Peyer's patch (tissue), 4 donors: ENCODE data around the gene CSNK2A2. TPM values are rescaled to one million over a fixed set of nuclear protein-coding genes. Genes with fewer than 3 reads are reported as not detected.

Experiments
- DNase-seq, 3 donors: peaks; one replicate each; pipeline ENCODE4 v3.0.0-alpha.2; 2017 to 2019
- H3K27ac ChIP-seq, 4 donors: fragments of 200-600 bp; sonication (generic); one replicate each; pipeline ENCODE4 v1.5.1; 2016 to 2019
- H3K27me3 ChIP-seq, 2 donors: fragments of 200-600 bp; sonication (generic); one replicate each; pipeline ENCODE4 v1.5.1; 2019
- H3K36me3 ChIP-seq, 3 donors: fragments of 200-600 bp; sonication (generic); one replicate each; pipeline ENCODE4 v1.5.1; 2016 to 2019
- H3K4me1 ChIP-seq, 4 donors: fragments of 200-600 bp; sonication (generic); one replicate each; pipeline ENCODE4 v1.5.1; 2016 to 2019
- H3K4me3 ChIP-seq, 4 donors: fragments of 200-600 bp; sonication (generic); 1 replicate in 3 of 4; 2 replicates in 1 of 4; pipeline ENCODE4 v1.5.1; 2016 to 2019; ENCODE audit warnings: mild to moderate bottlenecking in 1 of 4
- H3K9me3 ChIP-seq, 4 donors: fragments of 200-600 bp; sonication (generic); one replicate each; pipeline ENCODE4 v1.5.1; 2016 to 2019; ENCODE audit warnings: mild to moderate bottlenecking in 1 of 4
- CTCF ChIP-seq, 6 experiments: fragments of 450-650 bp in 4 of 6; fragments of 200-600 bp in 2 of 6; sonication (generic) in 1 of 6; IDR thresholded peaks; one replicate each; pipeline ENCODE4 v1.5.1; 2017 to 2019; ENCODE audit warnings: antibody characterized with exemption in 6 of 6, mild to moderate bottlenecking in 3 of 6, moderate library complexity in 1 of 6
- POLR2A ChIP-seq, 2 donors: fragments of 450-650 bp; IDR thresholded peaks; one replicate each; pipeline ENCODE4 v1.5.1; 2017; ENCODE audit warnings: antibody characterized with exemption in 2 of 2, mild to moderate bottlenecking in 2 of 2, moderate library complexity in 2 of 2
- total RNA-seq, 4 donors: library from RNA; depleted of rRNA; stranded (reverse); fragments of >200 nt; gene quantifications; one replicate each; pipeline ENCODE4 v1.1.0, GENCODE V29; 2016

Gene CSNK2A2
- total RNA-seq, 4 donors from 2014 or later, result 25.1 to 36.4 (median 29.6) TPM

- H3K36me3 ChIP-seq, result no peaks in the 10 kb centered on the region
- no peaks in the 10 kb centered on the region for H3K27me3 ChIP-seq
- no peak for DNase-seq
- H3K9me3 ChIP-seq, result no peaks in the 10 kb centered on the region
- H3K4me3 ChIP-seq, result no peak overlapping the region
- TF ChIP-seq CTCF (IDR thresholded peaks at IDR 0.05) (no peak), POLR2A (IDR thresholded peaks at IDR 0.05) (no peak)
- H3K4me1 ChIP-seq, result no peaks in the 10 kb centered on the region
- no peak overlapping the region for H3K27ac ChIP-seq
Observed at GRCh38 chr16:58205276-58206036, 7.5 kb upstream of the CSNK2A2 start.

- Histone ChIP-seq H3K36me3 (peaks cover 0 to 2% (median 0%) of the 10 kb centered on the region in 3 donors), H3K4me1 (peaks cover 0 to 11% (median 5%) of the 10 kb centered on the region in 4 donors), H3K27me3 (no peaks in the 10 kb centered on the region), H3K9me3 (no peaks in the 10 kb centered on the region), H3K4me3 (no peak overlapping the region), H3K27ac (no peak overlapping the region)
- DNase-seq, result no peak
- TF ChIP-seq CTCF (IDR thresholded peaks at IDR 0.05), result no peak
- no peak for TF ChIP-seq POLR2A (IDR thresholded peaks at IDR 0.05)
Observed at GRCh38 chr16:58201163-58201562, 3.3 kb upstream of the CSNK2A2 start.

- DNase-seq, result no peak
- peaks cover 0 to 13% (median 5%) of the 10 kb centered on the region in 4 donors for H3K4me1 ChIP-seq
- peaks cover 0 to 6% (median 0%) of the 10 kb centered on the region in 3 donors for H3K36me3 ChIP-seq
- H3K4me3 ChIP-seq, result no peak overlapping the region
- no peaks in the 10 kb centered on the region for H3K27me3 ChIP-seq
- H3K27ac ChIP-seq, result no peak overlapping the region
- TF ChIP-seq CTCF (IDR thresholded peaks at IDR 0.05) (no peak), POLR2A (IDR thresholded peaks at IDR 0.05) (no peak)
- no peaks in the 10 kb centered on the region for H3K9me3 ChIP-seq
Observed at GRCh38 chr16:58200004-58200797, 2.3 kb upstream of the CSNK2A2 start.

GRCh38 chr16:58198803-58199411, 1.0 kb upstream of the CSNK2A2 start:
- Histone ChIP-seq H3K36me3 (peaks cover 0 to 16% (median 0%) of the 10 kb centered on the region in 3 donors), H3K4me1 (peaks cover 0 to 13% (median 5%) of the 10 kb centered on the region in 4 donors)

More at GRCh38 chr16:58198803-58199411, 1.0 kb upstream of the CSNK2A2 start:
- DNase-seq, result no peak
- Histone ChIP-seq H3K27me3 (no peaks in the 10 kb centered on the region), H3K4me3 (no peak overlapping the region), H3K9me3 (no peaks in the 10 kb centered on the region), H3K27ac (no peak overlapping the region)
- TF ChIP-seq POLR2A (IDR thresholded peaks at IDR 0.05) (no peak), CTCF (IDR thresholded peaks at IDR 0.05) (no peak)
